Smooth muscle cell (in vitro differentiated cells): ENCODE data around the gene AKT3. TPM values are rescaled to one million over a fixed set of nuclear protein-coding genes. Genes with fewer than 3 reads are reported as not detected.

Experiments used
- polyA plus RNA-seq: library from polyadenylated mRNA; unstranded; fragments of >200 nt; fragmentation: Nextera tagmentation; extraction: Ambion mirVana; gene quantifications from 2 replicates; pipeline ENCODE4 v1.2.1, GENCODE V29; 2016
- total RNA-seq: library from RNA; depleted of rRNA; stranded (reverse); fragments of >200 nt; gene quantifications from 2 replicates; pipeline ENCODE4 v1.2.3, GENCODE V29; 2014

The AKT3 gene
- total and polyA plus RNA-seq, 2 experiments from 2014 or later = 5.5 to 32.3 TPM

Other genes starting within 250 kb of the AKT3 start
- gene ZBTB18, start 201.0 kb upstream of the AKT3 start, total RNA-seq = 4.6 and 8.1 TPM in 2 replicates
- 0.29 and 0.89 TPM in 2 replicates for gene ZBTB18, start 201.0 kb upstream of the AKT3 start, polyA plus RNA-seq